HPDE6-E6E7 (cell line): ENCODE data around the gene SHROOM4.

ENCODE experiments used
- DNase-seq: peaks from one replicate; pipeline ENCODE4 v3.0.0; 2011; ENCODE audit warnings: missing footprints; ENCODE audit errors: extremely low spot score

SHROOM4 gene

DNA sequence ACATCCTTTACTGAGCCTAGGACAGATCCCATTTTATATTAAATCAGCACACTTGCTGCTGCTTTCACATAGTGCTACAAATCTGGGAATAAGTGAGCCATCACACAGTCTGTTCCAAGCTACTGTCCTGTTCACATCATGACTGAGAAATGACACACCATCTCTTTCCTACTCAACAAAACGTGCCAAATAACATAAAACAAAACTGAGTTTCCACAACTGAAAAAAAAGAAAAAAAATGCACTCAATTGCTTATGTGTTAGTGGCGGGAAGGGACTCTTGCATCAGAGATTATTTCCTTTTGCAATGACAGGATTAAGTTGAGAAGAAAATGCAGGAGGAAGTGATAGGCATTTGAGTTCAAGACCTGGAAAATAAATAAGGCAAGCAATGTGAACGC, 109.0 kb downstream of the SHROOM4 start:
- no peak for DNase-seq

DNA sequence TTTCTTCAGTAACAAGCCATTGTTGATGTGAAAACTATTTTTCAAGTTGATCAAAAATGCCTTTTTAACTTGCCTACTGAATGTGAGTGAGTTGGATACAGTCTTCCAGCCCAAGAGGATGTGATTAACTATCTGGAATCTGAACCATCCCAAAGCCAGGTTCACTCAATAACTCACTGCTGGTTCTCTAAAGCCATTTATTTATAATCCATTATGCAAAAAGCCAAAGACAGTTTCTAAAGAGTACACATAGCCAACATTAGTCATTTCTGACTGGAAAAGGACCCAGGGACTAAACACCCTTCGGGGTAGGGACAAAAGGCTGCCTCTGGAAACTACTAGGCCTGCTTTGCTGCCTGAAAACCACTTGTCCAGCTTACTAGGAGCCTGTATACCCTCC, 109.6 kb downstream of the SHROOM4 start:
- no peak for DNase-seq

DNA sequence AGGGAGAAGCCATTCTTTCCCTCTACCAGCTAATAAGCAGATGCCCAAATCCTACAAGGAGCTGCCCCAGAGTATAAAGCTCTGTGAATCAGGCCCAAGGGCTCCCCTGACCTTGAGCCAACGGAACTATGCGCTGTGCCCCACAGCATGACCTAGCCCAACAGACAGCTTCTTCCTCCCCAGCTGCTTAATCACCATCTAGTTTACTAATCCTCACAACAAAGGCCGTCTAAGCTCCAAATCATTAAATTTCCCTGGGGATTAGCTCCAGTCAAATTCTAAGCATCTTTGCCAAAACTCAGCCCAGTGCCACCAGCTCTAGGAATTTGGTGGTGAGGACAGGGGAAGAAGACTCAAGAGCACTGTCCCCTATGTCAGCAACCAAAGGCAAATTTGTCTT, 113.1 kb downstream of the SHROOM4 start:
- no peak for DNase-seq

DNA sequence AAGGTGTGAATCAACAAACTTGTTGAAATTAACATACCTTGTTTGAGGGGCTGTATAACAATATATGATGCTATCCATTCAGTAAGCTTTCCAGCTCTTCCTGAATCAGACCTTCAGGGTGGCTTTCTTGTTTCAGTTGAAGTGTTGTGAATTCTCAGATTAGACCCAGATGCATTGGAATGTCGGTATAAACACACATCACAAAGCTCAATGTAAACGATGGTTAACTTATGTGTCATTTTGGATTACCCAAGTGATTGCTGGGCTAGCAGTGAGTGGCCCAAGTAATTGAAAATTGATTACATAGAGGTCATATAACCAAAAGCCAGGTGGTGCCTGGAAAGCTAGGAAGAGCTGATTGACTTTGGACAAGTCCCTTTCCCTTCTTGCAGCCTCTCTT, 115.0 kb downstream of the SHROOM4 start:
- no peak for DNase-seq

DNA sequence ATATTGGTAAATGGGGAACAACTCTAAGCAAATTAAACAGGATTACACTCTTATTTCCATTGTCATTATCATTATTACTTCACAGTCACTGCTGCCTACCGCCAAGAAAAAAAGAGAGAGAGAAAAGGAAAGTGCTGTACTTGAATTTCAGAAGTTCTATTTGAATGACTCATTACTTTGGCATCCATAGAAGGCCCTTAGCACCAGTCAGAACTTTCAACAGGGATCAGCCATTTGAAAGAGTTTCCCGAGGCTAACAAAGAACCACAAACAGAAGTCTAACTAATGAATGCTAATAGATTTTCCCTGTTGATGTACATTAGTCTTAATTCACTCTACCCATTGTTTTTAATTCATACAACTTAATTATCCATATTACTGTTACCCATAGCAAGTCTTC, 116.3 kb downstream of the SHROOM4 start:
- DNase-seq = peak; percentile 13

GRCh38 chrX:50691820-50692219, 122.2 kb downstream of the SHROOM4 start:
- DNase-seq = peak; percentile 34

GRCh38 chrX:50684871-50685270, 129.1 kb downstream of the SHROOM4 start:
- no peak for DNase-seq

GRCh38 chrX:50680990-50681389, 133.0 kb downstream of the SHROOM4 start:
- DNase-seq = no peak

DNA sequence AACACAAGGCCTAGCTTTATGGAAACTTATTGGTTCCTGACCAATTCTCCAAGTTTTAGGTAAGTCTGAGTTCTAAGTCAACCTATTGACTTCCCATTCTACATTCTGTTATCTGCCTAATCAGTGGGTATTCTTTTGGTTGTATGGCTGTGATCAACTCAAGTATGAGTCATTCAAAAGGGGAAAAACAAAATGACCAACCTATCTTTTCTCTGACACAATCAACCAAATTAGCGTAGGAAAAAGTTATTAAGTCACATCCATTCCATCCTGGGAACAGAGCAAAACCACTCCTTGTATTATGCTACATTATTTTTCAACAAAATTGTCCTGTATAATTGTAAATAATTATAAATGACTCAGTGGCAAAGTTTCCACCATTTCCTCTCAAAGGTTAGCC, 136.2 kb downstream of the SHROOM4 start:
- DNase-seq = no peak

DNA sequence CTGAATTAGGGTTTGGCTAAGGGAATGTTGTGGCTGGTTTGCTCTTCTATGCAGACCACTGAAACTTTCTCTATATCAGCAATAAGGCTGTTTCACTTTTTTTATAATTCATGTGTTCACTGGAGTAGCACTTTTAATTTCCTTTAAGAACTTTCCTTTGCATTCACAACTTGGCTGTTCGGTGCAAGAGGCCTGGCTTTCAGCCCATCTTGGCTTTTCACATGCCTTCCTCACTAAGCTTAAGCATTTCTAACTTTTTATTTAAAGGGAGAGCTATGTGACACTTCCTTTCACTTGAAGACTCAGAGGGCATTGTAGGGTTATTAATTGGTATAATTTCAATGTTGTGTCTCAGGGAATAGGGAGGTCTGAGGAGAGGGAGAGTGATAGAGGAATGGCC, 142.3 kb downstream of the SHROOM4 start:
- no peak for DNase-seq

DNA sequence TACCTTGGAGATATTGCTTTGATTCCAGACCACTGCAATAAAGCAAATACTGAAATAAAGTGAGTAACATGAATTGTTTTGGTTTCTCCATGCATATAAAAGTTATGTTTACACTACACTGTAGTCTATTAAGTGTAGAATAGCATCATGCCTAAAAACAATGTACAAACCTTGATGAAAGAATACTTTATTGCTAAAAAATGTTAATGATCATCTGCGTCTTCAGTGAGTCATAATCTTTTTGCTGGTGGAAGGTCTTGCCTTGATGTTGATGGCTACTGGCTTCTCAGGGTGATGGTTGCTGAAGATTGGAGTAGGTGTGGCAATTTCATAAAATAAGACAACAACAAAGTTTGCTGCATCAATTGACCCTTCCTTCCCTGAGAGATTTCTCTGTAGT, 145.1 kb downstream of the SHROOM4 start:
- DNase-seq = no peak

DNA sequence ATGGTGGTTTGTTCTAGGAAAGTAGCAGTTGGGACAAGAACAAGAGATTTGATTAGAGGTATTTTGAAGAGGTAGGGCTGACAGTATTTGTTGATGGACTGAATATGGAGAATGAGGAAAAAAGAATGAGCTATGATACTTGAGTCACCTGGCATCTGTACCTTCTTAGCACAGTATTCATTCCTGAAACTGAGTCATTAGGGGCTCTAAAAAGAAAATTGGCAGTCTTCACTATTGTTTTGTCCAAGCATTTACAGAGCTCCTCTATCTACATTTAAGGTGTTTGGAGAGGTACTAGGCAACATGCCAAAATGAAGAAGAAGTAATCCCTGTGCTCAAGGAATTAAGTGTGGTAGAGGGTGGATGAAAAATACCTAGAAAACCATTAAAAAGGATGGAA, 165.8 kb downstream of the SHROOM4 start:
- no peak for DNase-seq

GRCh38 chrX:50644496-50644895, 169.5 kb downstream of the SHROOM4 start:
- DNase-seq = no peak

- DNase-seq = no peak
Observed at GRCh38 chrX:50643525-50644137, 170.4 kb downstream of the SHROOM4 start.

- no peak for DNase-seq
Observed at GRCh38 chrX:50638123-50638522, 175.9 kb downstream of the SHROOM4 start.

DNA sequence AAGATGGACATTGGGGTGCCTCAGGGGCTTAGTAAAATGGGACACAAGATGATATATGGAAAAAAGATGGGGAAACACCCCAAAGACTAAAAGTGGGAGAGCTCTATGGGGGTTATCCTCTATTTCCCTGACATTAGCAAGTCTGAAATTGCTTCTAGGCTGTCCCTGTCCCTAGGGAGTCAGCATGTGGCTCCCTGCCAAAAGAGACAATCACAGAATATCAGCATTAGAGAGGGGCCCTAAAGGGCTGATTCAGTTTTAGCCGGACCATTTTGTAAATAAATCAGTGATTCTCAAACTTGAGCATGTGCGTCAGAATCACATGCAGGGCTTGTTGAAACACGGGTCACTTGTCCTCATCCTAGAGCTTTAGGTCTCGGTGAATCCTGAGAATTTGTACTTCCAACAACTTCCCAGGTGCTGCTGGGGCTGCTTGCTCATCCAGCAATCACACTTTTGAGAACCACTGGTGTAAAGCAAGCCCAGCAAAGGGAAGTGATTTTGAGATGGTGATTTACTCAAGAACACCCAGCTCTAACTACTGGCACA, 178.1 kb downstream of the SHROOM4 start:
- no peak for DNase-seq

GRCh38 chrX:50635162-50635561, 178.8 kb downstream of the SHROOM4 start:
- no peak for DNase-seq

DNA sequence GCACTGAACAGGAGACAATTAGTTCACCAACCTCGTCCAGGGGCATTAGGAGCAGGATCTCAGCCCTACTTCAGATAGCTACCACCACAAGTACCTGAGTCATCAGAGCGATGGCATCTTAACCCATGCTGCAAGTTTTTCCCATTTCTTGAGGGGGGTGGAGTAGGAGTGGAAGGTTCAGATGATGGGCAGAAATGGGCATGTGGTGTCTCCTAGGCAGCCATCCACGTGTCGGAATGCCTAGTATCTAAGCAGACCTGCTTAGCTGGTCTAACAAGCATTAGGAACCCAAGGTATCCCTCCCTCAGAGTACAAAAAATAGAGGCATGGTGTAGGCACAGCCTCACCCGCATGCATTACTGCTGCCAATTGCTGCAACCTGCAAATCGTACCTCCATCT, 184.2 kb downstream of the SHROOM4 start:
- DNase-seq = no peak

GRCh38 chrX:50627696-50628095, 186.3 kb downstream of the SHROOM4 start:
- DNase-seq = no peak

GRCh38 chrX:50626432-50626831, 187.6 kb downstream of the SHROOM4 start:
- no peak for DNase-seq

DNA sequence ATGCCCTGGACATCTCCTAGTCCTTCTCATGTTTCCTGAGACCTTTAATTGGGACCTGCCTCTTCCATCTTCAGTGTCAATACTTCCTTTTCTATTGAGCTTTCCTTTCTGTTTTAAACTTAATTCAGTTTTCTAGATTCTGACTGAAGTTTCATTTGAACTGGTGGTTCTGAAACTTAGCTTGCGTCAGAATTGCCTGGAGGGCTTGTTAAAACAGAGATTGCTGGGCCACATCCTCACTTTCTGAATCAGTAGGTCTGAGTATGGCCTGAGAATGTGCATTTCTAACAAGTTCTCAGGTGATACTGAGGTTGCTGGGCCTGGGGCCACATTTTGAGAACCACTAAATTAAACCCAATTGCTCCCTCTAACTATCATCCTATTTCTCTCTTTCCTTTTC, 191.2 kb downstream of the SHROOM4 start:
- no peak for DNase-seq

DNA sequence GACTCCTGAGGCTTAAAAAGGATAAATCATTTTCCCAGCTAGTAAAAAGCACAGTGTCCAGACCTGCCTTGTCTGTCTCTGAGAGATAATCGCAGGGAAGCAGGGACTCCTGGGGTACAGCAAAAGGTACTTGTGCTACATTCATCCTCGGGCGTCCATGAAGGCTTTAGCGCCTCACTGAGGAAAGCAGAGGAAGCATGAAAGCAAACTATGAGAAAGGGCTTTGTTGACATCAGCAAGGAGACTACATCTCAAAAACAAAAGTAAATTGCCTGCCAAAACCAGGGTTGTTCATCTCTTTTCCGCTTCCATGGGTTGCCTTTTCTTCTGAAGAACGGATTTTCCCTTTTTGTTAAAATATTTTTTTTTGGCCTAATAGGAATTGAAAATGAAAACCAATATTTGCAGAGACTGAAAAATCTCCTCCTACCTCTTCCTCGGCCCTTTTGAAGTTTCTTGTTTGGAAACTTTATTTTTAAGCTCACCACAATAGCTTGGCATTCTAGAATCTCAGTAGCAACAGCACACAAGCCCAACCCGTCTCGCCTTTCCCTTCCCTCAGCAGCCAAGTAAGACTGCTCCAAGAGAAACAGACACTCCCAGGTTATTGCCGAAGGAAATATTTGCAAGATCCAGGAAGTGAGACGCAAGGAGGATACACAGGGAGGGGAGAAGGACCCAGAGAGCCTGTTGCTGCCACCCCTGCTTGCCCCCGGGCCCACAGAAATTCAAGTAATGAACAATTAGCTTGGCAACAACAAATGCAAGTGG, 195.0 kb downstream of the SHROOM4 start:
- DNase-seq = no peak

GRCh38 chrX:50617183-50617582, 196.8 kb downstream of the SHROOM4 start:
- no peak for DNase-seq
